HG03558 (cell line): ENCODE data around the gene SGMS2.
A peak's percentile ranks its signal among the peaks of the same experiment; 100 is the strongest.
"Not testable (repeated sequence)": the region's sequence is repeated elsewhere in the genome, so short reads cannot be mapped to it uniquely, and the experiment has no call there.

Experiments
- ATAC-seq: cut with Tn5 transposase; IDR thresholded peaks from one replicate; pipeline ENCODE4 v1.9.1; 2021; ENCODE audit warnings: moderate number of reproducible peaks; ENCODE audit not compliant: unreplicated experiment; ENCODE audit errors: extremely low read depth

The SGMS2 gene

DNA sequence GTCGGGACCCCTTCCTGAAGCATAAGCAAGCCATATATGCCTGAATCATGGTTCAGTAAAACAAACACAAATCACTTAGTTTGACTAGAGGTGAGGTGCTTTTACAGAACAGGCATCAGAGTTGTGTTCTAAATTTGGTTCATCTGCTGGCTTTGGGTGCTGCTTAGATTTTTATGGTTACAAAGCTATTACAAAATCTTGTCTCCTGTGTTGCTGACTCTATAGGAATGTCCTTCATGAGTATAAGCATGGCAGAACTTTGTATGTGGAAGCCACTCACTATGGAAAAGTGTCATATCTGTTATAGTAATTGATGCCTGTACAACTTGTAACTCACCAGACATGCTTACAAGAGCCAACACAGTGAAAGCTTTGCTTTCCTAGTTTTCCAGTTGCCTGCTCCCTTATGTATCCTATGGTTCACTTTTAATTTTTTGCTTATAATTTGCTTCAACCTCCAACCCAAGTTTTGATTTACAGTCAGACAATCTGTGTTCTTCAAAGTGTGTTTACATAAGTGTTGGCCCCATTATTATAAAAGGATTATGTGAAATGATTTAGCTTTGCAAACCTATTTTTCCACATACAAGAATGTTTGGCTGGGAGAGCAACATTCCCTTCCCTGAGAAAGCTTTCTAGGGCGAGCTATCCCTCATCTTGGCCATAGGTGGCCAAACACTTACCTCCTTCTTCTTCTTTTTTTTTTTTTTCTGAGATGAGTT lies 76.6 kb downstream of the SGMS2 start:
- ATAC-seq: no peak

DNA sequence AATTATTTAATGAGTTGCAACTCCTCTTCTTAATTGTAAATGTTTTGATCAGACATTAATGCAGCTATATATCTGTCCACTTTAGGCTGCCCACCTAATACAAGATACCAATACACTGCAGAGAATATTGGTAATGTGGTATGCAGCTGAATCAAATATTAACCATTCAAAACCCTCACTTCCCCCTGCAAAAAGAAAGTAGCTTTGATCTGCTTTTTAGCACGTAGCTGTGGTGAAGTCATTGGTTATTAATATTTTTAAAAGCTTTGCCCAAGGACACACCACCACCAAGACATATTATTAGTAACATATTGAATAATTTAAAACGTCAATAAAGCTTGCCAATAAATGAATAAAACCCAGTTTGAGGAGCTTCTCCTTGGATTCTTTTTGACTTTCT lies 78.0 kb downstream of the SGMS2 start:
- peak; percentile 80 for ATAC-seq

DNA sequence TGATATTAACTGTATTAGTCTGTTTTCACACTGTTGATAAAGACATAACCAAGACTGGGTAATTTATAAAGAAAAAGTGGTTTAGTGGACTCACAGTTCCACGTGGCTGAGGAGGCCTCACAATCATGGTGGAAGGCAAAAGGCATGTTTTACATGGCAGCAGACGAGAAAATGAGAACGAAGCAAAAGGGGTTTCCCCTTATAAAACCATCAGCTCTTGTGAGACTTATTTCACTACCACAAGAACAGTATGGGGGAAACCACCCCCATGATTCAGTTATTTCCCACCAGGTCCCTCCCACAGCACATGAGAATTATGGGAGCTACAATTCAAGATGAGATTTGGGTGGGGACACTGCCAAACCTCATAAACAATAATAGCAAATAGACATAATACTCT lies 80.3 kb downstream of the SGMS2 start:
- not testable (repeated sequence) for ATAC-seq

DNA sequence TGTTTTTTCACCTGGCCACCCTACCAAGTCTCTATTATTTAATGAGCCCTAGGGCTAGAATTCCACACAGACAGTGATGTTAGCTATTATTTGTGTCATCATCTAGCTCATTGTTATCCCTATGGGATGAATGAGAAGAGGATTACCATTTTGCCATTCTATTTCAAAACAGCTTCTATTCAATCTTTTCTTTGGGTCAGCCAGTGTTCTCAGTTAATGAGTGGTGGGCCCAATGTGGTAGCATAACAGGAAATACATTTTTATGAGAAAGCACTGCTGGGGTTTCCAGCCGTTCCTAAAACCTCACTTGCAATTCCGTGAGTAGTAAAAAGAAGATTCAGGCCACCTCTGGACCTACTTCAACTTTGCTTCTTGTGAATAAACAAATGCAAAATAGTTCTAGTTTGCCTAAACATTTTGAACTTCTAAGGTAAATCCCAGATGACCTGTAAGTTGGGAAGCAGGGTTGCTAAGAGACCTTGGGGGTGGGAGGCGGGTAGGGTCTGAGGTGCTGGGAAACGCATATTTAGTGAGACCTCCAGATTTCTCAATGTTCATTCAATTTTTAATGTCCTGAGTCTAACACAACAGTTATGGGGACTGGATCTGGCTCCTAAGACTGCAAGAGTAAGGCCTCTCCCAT lies 81.8 kb downstream of the SGMS2 start:
- no peak for ATAC-seq

DNA sequence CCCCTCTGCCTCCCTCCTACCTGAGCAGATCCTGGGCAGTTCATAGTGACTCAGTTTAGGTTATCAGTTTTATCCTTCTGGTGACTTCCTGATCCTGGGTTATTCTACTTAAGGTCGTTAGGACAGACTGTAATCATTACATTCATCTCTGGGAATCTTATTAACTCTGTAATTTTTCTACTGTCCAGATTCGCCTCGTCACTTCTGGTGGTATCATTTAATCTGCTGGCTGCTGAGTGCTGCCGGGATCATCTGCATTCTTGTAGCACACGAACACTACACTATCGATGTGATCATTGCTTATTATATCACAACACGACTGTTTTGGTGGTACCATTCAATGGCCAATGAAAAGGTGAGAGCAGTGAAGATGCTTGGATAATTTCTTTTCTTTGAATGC lies 83.6 kb downstream of the SGMS2 start:
- no peak for ATAC-seq

DNA sequence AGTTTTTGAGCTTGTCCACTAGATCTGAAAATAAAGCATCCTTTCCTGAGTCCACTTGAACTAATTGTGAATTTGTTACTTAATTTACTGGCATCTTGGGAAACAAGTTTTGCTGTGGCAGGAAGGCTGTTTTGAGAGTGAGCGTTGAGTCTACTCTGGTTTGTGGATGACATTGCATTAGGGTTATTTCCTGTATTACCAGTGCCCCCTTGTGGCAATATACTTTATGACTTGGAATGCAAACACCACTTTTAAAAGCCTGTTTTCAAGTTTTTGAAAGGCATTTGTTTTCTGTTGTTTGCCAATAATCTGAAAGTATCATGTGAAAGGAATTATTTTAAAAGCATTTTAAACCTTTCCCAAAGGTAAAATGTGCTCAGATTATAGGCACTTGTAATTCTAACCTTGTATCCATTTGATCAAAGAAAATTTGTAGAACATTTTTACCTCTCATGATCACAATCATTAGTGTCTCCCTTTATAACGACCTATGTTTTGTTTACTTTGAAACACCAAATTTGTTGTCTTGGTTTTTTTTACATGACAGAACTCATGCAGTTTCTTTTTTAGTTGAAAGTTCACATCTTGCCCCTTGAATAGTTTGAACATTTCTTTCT lies 88.7 kb downstream of the SGMS2 start:
- ATAC-seq: no peak

DNA sequence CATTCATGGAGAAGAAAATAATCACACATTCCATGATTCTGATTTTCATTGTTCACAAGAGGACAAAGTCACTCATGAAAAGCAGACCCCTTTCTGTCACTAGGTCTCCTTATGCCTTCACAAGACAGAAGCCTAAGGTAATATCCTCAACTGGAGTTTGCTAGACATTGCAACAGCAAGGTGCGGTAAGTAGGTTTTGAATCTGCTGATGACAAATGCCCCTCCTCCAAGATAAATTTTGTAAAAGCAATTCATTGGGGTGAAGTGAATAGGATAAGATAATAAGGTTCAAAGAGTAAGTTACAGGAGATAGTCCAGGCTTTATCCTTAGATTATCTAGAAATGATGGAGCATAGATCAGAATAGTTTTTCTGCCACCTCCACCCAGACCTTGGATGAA lies 90.5 kb downstream of the SGMS2 start:
- ATAC-seq: no peak

DNA sequence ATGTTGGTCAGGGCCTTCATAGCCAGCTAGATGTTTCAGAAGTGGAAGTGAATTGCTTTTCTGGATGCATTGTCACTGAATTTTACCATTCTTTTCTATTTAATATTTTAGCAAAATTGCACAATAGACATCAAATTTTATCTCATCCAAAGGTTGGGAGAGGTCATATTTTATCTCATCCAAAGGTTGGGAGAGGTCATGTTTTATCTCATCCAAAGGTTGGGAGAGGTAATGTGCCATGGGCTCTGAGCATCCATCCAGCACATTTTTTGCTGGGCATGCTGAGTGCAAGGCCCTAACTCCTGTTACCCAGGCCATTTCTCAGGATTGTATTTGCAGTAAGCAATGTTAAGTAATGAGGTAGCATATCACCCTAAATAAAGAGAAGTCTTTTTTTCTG lies 91.9 kb downstream of the SGMS2 start:
- no peak for ATAC-seq

DNA sequence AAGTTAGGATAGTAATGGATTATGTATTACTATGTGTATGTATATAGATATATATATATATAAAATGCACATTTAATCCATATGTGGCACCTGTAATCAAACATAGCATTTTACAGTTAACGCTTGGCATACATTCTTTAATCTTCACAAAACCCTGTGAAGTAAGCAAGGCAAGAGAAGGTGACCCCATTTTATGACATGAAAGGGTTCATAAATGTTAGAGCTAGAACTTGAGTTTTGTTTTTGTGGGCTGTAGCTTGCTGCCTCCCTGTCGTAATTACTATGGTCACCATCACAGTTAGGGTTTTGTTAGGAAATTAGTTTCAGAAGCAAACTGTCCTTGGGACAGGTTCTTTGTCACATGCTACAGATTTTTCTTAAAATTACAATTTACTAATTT lies 92.8 kb downstream of the SGMS2 start:
- ATAC-seq: no peak

DNA sequence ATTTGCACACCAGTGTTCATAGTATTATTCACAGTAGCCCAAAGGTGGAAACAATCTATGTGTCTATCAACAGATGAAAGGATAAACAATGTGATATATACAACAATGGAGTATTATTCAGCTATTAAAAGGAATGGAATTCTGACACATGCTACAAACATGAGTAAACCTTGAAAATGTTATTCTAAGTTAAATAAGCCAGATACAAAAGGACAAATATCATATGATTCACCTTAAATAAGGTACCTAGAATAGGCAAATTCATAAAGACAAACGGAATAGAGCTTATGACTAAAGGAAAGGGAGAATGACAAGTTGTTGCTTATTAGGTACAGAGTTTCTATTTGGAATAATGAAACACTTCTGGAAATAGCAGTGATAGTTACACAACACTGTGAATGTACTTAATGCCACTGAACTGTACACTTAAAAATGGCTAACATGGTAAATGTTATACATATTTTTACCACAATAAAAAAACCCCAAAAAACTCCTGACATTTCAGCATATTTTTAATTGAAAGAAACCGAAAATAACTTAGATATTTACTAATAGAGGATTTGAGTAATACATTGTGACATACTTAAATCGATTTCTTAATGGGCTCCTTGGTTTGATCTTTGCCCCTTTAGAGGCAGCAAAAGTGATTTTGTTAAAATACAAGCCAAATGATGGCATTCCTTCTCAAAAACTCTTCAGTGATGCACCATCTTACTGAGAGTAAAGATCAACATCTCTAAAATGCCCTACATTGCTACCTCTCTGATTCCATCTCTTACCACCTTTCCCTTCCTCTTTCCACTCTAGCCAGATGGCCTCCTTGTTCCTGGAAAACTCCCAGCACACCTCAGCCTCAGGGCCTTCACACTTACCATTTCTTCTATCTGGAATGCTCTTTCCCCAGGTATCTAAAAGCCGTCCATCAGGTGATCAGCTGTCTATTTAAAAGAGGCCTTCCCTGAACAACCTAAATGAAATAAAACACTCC lies 98.0 kb downstream of the SGMS2 start:
- no peak for ATAC-seq

DNA sequence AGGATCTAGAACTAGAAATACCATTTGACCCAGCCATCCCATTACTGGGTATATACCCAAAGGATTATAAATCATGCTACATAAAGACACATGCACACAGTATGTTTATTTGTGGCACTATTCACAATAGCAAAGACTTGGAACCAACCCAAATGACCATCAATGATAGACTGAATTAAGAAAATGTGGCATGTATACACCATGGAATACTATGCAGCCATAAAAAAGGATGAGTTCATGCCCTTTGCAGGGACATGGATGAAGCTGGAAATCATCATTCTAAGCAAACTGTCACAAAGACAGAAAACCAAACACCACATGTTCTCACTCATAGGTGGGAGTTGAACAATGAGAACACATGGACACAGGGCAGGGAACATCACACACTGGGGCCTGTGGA lies 101.0 kb downstream of the SGMS2 start:
- not testable (repeated sequence) for ATAC-seq

DNA sequence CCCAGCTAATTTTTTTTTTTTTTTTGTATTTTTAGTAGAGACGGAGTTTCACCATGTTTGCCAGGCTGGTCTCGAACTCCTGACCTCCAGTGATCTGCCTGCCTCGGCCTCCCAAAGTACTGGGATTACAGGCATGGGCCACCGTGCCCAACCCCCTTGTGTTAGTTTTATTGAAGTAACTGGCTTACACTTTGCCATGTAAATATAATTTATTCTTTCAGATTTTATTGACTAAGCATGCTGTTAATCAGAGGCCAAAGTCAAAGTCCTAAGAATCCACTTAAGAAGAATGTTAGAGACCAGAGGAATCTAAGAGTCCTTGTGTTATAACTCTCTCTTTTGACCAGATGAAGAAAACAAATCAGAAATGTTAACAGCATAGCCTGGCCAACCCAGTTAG lies 102.1 kb downstream of the SGMS2 start:
- ATAC-seq: not testable (repeated sequence)

DNA sequence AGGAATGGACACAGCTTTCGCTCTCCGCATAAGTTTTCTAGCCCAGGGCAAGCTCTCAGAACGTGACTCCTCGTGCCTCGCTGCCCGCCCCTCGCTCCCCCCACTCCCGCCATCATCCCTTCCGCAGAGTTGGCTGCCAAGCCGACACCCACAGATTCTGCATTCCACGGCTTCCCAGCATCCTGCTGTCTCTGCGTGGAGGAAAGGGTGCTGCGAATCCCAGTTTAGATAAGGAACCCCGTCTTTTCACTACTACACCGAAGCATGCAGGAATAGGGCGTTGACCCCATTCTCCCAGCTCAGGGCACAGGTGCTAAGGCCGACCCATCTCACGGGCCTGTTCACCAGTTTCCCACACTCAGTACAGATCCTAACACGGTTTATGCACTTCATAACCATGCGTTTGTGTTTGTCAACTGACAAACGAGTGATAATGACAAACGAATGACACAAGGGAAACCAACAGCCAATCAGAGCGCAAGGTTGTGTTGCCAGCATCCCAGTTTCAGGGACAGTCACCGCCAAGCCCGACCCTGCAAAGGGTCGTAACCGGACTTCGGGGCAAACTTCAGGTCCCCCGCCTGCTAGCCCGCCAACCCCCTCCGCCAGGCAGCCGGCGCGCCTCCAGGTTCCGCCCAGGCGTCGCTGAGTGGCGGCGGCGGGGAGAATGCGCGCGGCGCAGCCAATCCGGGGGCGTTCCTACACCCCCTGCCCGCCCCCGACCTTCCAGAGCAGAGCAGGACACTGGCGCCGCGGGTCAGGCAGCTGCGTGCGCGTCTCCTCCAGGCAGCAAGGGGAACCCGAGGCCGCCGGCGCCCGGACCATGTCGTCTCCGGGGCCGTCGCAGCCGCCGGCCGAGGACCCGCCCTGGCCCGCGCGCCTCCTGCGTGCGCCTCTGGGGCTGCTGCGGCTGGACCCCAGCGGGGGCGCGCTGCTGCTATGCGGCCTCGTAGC lies 106.4 kb downstream of the SGMS2 start, which contains the start of gene CYP2U1:
CYP2U1 (plus strand) TSS at position 729 of the 954 bp plus-strand sequence; CDS start at position 824, 95 bp downstream.
- peak; percentile 88 for ATAC-seq

DNA sequence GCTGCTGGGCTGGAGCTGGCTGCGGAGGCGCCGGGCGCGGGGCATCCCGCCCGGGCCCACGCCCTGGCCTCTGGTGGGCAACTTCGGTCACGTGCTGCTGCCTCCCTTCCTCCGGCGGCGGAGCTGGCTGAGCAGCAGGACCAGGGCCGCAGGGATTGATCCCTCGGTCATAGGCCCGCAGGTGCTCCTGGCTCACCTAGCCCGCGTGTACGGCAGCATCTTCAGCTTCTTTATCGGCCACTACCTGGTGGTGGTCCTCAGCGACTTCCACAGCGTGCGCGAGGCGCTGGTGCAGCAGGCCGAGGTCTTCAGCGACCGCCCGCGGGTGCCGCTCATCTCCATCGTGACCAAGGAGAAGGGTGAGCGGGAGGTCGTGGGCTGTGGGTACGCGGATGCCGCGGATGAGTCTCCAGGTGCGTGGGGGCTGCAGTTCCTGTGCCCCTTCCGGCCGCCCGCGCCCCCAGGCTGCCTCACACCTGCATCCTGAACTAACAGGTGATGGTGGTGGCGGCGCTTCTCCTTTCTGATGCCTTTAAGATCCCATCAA lies 107.1 kb downstream of the SGMS2 start:
- ATAC-seq: no peak

DNA sequence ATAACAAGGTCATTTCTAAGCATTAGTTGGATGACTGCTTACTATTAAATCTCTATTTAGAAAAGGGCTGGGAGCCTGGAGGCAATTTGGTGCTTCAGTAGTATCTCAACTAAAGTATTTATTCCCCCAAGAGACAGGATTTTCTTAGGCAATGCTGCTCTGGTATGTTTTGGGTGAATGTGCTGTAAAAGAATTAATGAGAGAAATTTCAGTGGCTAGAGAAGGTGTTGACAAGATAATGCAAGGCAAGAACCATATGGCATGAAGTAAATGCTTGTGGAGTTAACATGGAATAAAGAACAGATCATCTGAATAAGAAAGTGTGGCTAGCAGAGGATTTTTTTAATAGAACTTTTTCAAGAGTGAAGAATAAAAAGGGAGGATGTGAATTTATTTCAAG lies 110.5 kb downstream of the SGMS2 start:
- ATAC-seq: no peak

DNA sequence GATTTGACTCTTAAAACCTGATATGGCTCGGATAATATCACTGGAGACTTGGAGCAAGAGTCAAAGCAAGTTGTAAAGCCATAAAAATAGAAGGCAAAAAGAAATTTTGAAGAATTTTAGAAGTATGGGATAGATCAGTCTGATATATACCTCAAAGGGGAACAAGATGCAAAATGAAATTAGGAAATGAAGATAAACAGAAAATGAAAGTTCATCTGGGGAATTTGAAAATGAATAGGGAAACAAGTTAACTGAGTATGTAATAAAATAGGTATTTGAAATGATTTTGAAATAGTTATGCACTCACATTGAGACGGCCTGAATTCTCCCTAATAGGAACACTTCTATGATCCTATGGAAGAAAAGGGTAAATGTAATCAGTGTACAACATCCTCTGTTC lies 112.3 kb downstream of the SGMS2 start:
- no peak for ATAC-seq

DNA sequence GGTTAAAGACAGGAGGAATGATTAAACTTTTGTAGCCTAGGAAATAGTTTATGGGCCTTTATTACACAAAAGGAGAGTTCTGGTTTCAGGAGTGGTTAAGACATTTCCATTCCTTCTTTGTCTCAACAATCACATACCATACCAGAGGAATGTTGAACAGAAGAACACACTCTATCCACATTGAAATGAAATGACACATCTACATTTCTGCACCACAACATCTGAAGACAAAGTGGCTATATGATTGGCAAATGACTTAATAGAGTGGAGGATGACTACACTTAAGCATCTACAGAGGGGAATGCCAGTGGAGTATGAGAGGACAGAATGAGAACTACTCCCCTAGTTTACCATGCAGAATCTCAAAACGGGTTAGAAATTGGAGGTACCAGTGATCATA lies 114.6 kb downstream of the SGMS2 start:
- no peak for ATAC-seq

DNA sequence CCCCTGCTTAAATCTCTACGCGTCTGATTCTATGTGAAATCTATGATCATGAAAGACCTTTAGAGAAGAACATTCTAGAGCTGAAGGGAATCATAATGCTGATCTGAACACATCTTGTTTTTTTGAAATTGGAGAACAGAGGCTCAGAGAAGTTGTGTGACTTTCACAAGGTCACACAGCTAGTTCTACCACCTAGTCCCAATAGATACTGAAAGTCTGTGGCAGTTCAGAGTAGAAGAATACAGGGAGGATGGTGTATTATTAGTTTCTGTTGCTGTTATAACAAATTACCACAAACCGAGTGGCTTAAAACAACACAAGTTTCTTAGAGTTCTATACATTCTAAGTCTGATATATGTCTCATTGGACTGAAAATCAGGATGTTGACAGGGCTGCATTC lies 121.1 kb downstream of the SGMS2 start:
- no peak for ATAC-seq
